Measurements from ENCODE around the gene GP5.

- TF ChIP-seq EP300 (IDR thresholded peaks at IDR 0.05) (no peak), CTCF (IDR thresholded peaks at IDR 0.05) (no peak)
These were observed 14.5 kb downstream of the GP5 start for GRCh38 chr3:194384569-194385001.
